ENCODE results near the gene GALNT10. TPM values are rescaled to one million over a fixed set of nuclear protein-coding genes. Genes with fewer than 3 reads are reported as not detected.

The GALNT10 gene
- total RNA-seq, 1 donor from 2014 or later: 96.1 TPM

DNA sequence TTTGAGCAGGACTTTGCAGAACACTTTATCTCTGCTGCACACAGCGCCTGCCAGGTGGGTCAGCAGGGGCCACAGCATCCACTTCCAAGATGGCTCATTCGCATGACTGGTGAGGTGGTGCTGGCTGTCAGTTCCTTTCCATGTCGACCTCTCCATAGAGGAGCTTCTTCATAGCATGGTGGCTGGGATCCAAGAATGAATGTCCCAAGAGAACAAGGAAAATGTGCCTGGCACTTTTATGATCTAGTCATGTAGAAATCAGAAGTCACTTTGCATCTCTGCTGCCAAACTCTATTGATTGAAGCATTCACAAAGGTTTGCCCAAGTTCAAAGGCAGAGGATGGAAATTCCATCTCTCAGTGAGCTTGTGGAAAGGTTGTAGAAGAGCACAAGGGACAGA, 85.0 kb downstream of the GALNT10 start:
- Mint-ChIP-seq H3K27ac (ENCODE audit: unreplicated experiment) (peak overlapping the region; percentile 70), H3K36me3 (ENCODE audit: low read depth, unreplicated experiment) (peaks cover 9% of the 10 kb centered on the region), H3K9me3 (ENCODE audit: unreplicated experiment) (no peaks in the 10 kb centered on the region), H3K4me3 (ENCODE audit: unreplicated experiment) (no peak overlapping the region), H3K27me3 (ENCODE audit: low read depth, unreplicated experiment) (no peaks in the 10 kb centered on the region), H3K4me1 (ENCODE audit: low read depth, unreplicated experiment) (peaks cover 71% of the 10 kb centered on the region)
- DNase-seq (ENCODE audit: low read depth) (no peak), FAIRE-seq (no peak)
- Histone ChIP-seq H3K79me2 (ENCODE audit: insufficient read depth, low read length) (peaks cover 3% of the 10 kb centered on the region), H2AFZ (ENCODE audit: low read depth, low read length) (no peak overlapping the region), H4K20me1 (ENCODE audit: insufficient read depth, low read length) (no peaks in the 10 kb centered on the region), H3K9ac (ENCODE audit: low read length) (no peak overlapping the region), H3K27ac (ENCODE audit: low read depth, low read length) (no peak overlapping the region), H3K4me1 (ENCODE audit: insufficient read depth, low read length) (peaks cover 40% of the 10 kb centered on the region), H3K4me3 (ENCODE audit: insufficient read depth, low read depth, low read length) (no peak overlapping the region), H3K4me2 (ENCODE audit: low read length) (no peak overlapping the region), H3K36me3 (ENCODE audit: insufficient read depth, low read length) (no peaks in the 10 kb centered on the region), H3K9me3 (ENCODE audit: insufficient read depth, low read depth, low read length) (no peaks in the 10 kb centered on the region), H3K27me3 (ENCODE audit: insufficient read depth, low read length) (no peaks in the 10 kb centered on the region)
- TF ChIP-seq EZH2 (IDR thresholded peaks at IDR 0.05; ENCODE audit: insufficient read depth, low read length): no peak
- TF ChIP-seq, protein P1, sequence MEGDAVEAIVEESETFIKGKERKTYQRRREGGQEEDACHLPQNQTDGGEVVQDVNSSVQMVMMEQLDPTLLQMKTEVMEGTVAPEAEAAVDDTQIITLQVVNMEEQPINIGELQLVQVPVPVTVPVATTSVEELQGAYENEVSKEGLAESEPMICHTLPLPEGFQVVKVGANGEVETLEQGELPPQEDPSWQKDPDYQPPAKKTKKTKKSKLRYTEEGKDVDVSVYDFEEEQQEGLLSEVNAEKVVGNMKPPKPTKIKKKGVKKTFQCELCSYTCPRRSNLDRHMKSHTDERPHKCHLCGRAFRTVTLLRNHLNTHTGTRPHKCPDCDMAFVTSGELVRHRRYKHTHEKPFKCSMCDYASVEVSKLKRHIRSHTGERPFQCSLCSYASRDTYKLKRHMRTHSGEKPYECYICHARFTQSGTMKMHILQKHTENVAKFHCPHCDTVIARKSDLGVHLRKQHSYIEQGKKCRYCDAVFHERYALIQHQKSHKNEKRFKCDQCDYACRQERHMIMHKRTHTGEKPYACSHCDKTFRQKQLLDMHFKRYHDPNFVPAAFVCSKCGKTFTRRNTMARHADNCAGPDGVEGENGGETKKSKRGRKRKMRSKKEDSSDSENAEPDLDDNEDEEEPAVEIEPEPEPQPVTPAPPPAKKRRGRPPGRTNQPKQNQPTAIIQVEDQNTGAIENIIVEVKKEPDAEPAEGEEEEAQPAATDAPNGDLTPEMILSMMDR (IDR thresholded peaks at IDR 0.05; ENCODE audit: insufficient read depth, low read depth, low read length): no peak

DNA sequence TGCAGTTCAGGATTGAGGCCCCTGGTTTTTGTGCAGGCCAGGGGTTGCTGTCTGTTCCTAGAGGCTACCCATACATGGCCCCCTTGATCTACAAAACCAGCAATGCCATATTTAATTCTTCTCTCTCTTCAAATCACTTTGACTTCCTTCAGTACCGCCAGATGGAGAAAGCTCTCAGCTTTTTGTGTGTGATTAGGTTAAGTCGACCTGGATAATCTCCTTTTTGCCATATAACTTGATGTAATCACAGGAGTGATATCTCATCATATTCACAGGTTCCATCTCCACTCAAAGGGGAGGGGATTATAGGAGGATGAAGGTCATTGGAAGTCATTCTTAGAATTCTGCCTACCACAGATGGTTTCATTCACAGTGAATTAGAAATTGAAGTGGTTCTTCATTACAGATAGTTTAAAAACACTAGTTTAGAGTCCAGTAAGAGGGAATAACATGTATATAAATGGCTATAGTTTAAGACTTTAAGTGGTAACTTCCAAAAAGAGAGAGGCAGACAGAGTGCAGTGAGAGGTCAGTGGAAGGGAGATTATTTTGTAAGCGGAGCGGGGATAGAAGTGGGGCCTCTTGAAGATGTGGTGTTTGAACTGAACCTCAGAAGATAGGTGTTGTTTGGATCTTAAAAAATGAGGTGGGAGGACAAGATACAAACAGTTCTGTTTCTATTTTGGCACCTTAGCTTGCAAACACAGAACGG, 85.9 kb downstream of the GALNT10 start:
- no peaks in the 10 kb centered on the region for H3K9me3 ChIP-seq (ENCODE audit: insufficient read depth, low read depth, low read length)
- H3K4me2 ChIP-seq (ENCODE audit: low read length): peak overlapping the region; percentile 45
- H3K4me3 ChIP-seq (ENCODE audit: insufficient read depth, low read depth, low read length): no peak overlapping the region
- Mint-ChIP-seq H3K4me1 (ENCODE audit: low read depth, unreplicated experiment) (peaks cover 71% of the 10 kb centered on the region), H3K27me3 (ENCODE audit: low read depth, unreplicated experiment) (no peaks in the 10 kb centered on the region), H3K36me3 (ENCODE audit: low read depth, unreplicated experiment) (peaks cover 9% of the 10 kb centered on the region), H3K27ac (ENCODE audit: unreplicated experiment) (peak overlapping the region; percentile 16), H3K9me3 (ENCODE audit: unreplicated experiment) (no peaks in the 10 kb centered on the region), H3K4me3 (ENCODE audit: unreplicated experiment) (peak overlapping the region; percentile 3)
- H3K9ac ChIP-seq (ENCODE audit: low read length): no peak overlapping the region
- TF ChIP-seq, protein P1 (IDR thresholded peaks at IDR 0.05; ENCODE audit: insufficient read depth, low read depth, low read length): no peak
- TF ChIP-seq EZH2 (IDR thresholded peaks at IDR 0.05; ENCODE audit: insufficient read depth, low read length): no peak
- H2AFZ ChIP-seq (ENCODE audit: low read depth, low read length): no peak overlapping the region
- H3K36me3 ChIP-seq (ENCODE audit: insufficient read depth, low read length): no peaks in the 10 kb centered on the region
- FAIRE-seq (no peak), DNase-seq (ENCODE audit: low read depth) (no peak)
- peaks cover 7% of the 10 kb centered on the region for H3K79me2 ChIP-seq (ENCODE audit: insufficient read depth, low read length)
- peak overlapping the region; percentile 15 for H3K27ac ChIP-seq (ENCODE audit: low read depth, low read length)
- no peaks in the 10 kb centered on the region for H3K27me3 ChIP-seq (ENCODE audit: insufficient read depth, low read length)
- H4K20me1 ChIP-seq (ENCODE audit: insufficient read depth, low read length): no peaks in the 10 kb centered on the region
- peaks cover 40% of the 10 kb centered on the region for H3K4me1 ChIP-seq (ENCODE audit: insufficient read depth, low read length)

DNA sequence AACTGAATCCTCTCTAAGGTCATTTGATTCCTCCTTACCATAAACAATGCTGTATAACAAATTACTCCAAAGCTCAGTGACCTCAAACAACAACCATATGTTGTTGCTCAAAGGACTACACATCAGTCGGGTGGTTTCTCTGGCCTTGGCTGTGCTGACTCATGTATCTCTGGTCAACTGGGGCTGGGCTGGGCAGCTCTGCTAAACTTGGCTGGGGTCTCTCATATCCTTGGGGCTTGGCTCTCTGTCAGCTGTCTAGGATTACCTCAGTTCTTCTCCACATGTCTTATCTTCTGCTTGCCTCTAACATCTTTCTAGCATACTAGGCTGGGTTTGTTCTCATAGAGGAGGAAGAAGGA, 86.4 kb downstream of the GALNT10 start:
- DNase-seq (ENCODE audit: low read depth) (peak; percentile 98), FAIRE-seq (no peak)
- peaks cover 6% of the 10 kb centered on the region for H3K36me3 Mint-ChIP-seq (ENCODE audit: low read depth, unreplicated experiment)
- H3K27ac Mint-ChIP-seq (ENCODE audit: unreplicated experiment): peak overlapping the region; percentile 16
- H3K79me2 ChIP-seq (ENCODE audit: insufficient read depth, low read length): peaks cover 13% of the 10 kb centered on the region
- H3K4me3 Mint-ChIP-seq (ENCODE audit: unreplicated experiment): no peak overlapping the region
- H3K27me3 ChIP-seq (ENCODE audit: insufficient read depth, low read length): no peaks in the 10 kb centered on the region
- peak overlapping the region; percentile 45 for H3K4me2 ChIP-seq (ENCODE audit: low read length)
- no peak overlapping the region for H3K4me3 ChIP-seq (ENCODE audit: insufficient read depth, low read depth, low read length)
- H3K27ac ChIP-seq (ENCODE audit: low read depth, low read length): peak overlapping the region; percentile 54
- H3K9ac ChIP-seq (ENCODE audit: low read length): no peak overlapping the region
- H3K9me3 ChIP-seq (ENCODE audit: insufficient read depth, low read depth, low read length): no peaks in the 10 kb centered on the region
- TF ChIP-seq EZH2 (IDR thresholded peaks at IDR 0.05; ENCODE audit: insufficient read depth, low read length): no peak
- TF ChIP-seq, protein P1 (IDR thresholded peaks at IDR 0.05; ENCODE audit: insufficient read depth, low read depth, low read length): no peak
- H3K36me3 ChIP-seq (ENCODE audit: insufficient read depth, low read length): no peaks in the 10 kb centered on the region
- H4K20me1 ChIP-seq (ENCODE audit: insufficient read depth, low read length): no peaks in the 10 kb centered on the region
- no peak overlapping the region for H2AFZ ChIP-seq (ENCODE audit: low read depth, low read length)
- peaks cover 40% of the 10 kb centered on the region for H3K4me1 ChIP-seq (ENCODE audit: insufficient read depth, low read length)
- H3K27me3 Mint-ChIP-seq (ENCODE audit: low read depth, unreplicated experiment): no peaks in the 10 kb centered on the region
- H3K9me3 Mint-ChIP-seq (ENCODE audit: unreplicated experiment): no peaks in the 10 kb centered on the region
- peaks cover 70% of the 10 kb centered on the region for H3K4me1 Mint-ChIP-seq (ENCODE audit: low read depth, unreplicated experiment)
